HepG2 (cell line): ENCODE measurements around the gene NEURL2. TPM values are rescaled to one million over a fixed set of nuclear protein-coding genes. Genes with fewer than 3 reads are reported as not detected.

Experiments
- ATAC-seq: fragments of 200-7000 bp; cut with Tn5 transposase; 3 replicates; pipeline ENCODE4 v1.9.1; 2020; ENCODE audit warnings: mild to moderate bottlenecking, moderate library complexity
- BruUV-seq: library from RNA; stranded (reverse); fragments of 400-500 nt; replicated peaks from 2 replicates; lab custom pipeline; 2021; lab: Mats Ljungman, UMichigan
- CTCF ChIA-PET: fragments of 300-600 bp; formaldehyde crosslinking; extraction: SDS; loops from one replicate; lab custom pipeline; 2021; ENCODE audit warnings: low total read pairs, inconsistent platforms, low intra/inter-chr PET ratio; lab: Yijun Ruan, JAX
- POLR2A ChIA-PET: fragments of 350-600 bp; sonication (Branson Sonifier 250); formaldehyde crosslinking; loops from one replicate; lab custom pipeline; 2020; ENCODE audit warnings: antibody characterized with exemption, inconsistent platforms; lab: Yijun Ruan, JAX
- DNase-seq: peaks from one replicate; pipeline ENCODE4 v3.0.0-alpha.2; 2015; ENCODE audit warnings: low spot score
- FAIRE-seq: peaks from 3 replicates; lab custom pipeline; 2011; peaks lifted over from hg19 to GRCh38; lab: Jason Lieb, UNC
- H2AFZ ChIP-seq: one replicate; pipeline ENCODE4 v1.6.1; 2011; ENCODE audit warnings: low read length, inconsistent platforms
- H3K27ac ChIP-seq: fragments of 300-600 bp; 3 replicates; pipeline ENCODE4 v1.8.0; 2011; ENCODE audit warnings: mixed run types, mild to moderate bottlenecking, mixed read lengths, low read length, inconsistent platforms; ENCODE audit not compliant: insufficient read depth; ENCODE audit errors: extremely low read length
- H3K27me3 ChIP-seq, 2 experiments: fragments of 200-600 bp in 1 of 2; 2 replicates in 1 of 2; 3 replicates in 1 of 2; pipeline versions ENCODE4 v1.6.0 to v1.8.0; 2011; ENCODE audit warnings: low read length in 2 of 2, mild to moderate bottlenecking in 2 of 2, moderate library complexity in 2 of 2, inconsistent platforms in 1 of 2; ENCODE audit not compliant: insufficient read depth in 2 of 2, control insufficient read depth in 1 of 2
- H3K36me3 ChIP-seq, 2 experiments: fragments of 200-600 bp in 1 of 2; replicated peaks in 1 of 2; 2 replicates in 1 of 2; 3 replicates in 1 of 2; pipeline versions ENCODE4 v1.5.1 to v1.8.0; 2011; ENCODE audit warnings: low read length in 2 of 2, inconsistent platforms in 1 of 2; ENCODE audit not compliant: insufficient read depth in 2 of 2, control insufficient read depth in 1 of 2
- H3K4me1 ChIP-seq: 2 replicates; pipeline ENCODE4 v1.5.1; 2012; ENCODE audit warnings: low read length, inconsistent platforms; ENCODE audit not compliant: insufficient read depth
- H3K4me2 ChIP-seq: 2 replicates; pipeline ENCODE4 v1.6.0; 2011; ENCODE audit warnings: low read depth, low read length, inconsistent platforms
- H3K4me3 ChIP-seq, 3 experiments: fragments of 200-600 bp in 1 of 3; sonication (generic), shearing (Covaris generic) in 1 of 3; replicated peaks in 1 of 3; 2 replicates each; pipeline ENCODE4 v1.5.1; 2011 to 2016; ENCODE audit warnings: low read length in 3 of 3, inconsistent platforms in 2 of 3, low read depth in 2 of 3, mild to moderate bottlenecking in 2 of 3, control low read depth in 1 of 3, mixed read lengths in 1 of 3; ENCODE audit not compliant: insufficient read depth in 1 of 3
- H3K79me2 ChIP-seq: one replicate; pipeline ENCODE4 v1.6.1; 2011; ENCODE audit warnings: low read length, inconsistent platforms; ENCODE audit not compliant: insufficient read depth
- H3K9ac ChIP-seq: 2 replicates; pipeline ENCODE4 v1.6.0; 2011; ENCODE audit warnings: mild to moderate bottlenecking, low read depth, low read length, inconsistent platforms; ENCODE audit not compliant: insufficient read depth
- H3K9me3 ChIP-seq: 2 replicates; pipeline ENCODE4 v1.5.1; 2012; ENCODE audit warnings: mild to moderate bottlenecking, low read length
- H4K20me1 ChIP-seq: 2 replicates; pipeline ENCODE4 v1.6.0; 2011; ENCODE audit warnings: inconsistent platforms, mild to moderate bottlenecking, low read length, moderate library complexity; ENCODE audit not compliant: insufficient read depth
- AGO2 ChIP-seq: fragments of 200-400 bp; formaldehyde crosslinking; optimal IDR thresholded peaks from 2 replicates; pipeline ENCODE3; 2017; ENCODE audit warnings: mild to moderate bottlenecking, low read depth, low read length, moderate library complexity
- AHR ChIP-seq: IDR thresholded peaks from 2 replicates; pipeline ENCODE4 v1.6.1; 2018; ENCODE audit warnings: missing genetic modification reagents, missing compliant biosample characterization
- CEBPZ ChIP-seq: IDR thresholded peaks from 2 replicates; pipeline ENCODE4 v1.6.1; 2012; ENCODE audit warnings: low read length, improper control_type of control experiment
- CTCF ChIP-seq: sonication (generic); formaldehyde crosslinking; IDR thresholded peaks from 2 replicates; pipeline ENCODE4 v1.5.0; 2020; ENCODE audit warnings: mild to moderate bottlenecking, missing genetic modification reagents, moderate library complexity
- DDIT3 ChIP-seq: sonication (generic); formaldehyde crosslinking; IDR thresholded peaks from 2 replicates; pipeline ENCODE4 v1.4.0; 2020; ENCODE audit warnings: mild to moderate bottlenecking, missing genetic modification reagents
- FOXP4 ChIP-seq: sonication (generic); formaldehyde crosslinking; IDR thresholded peaks from 2 replicates; pipeline ENCODE4 v1.4.0; 2020; ENCODE audit warnings: missing genetic modification reagents
- SETDB1 ChIP-seq: sonication (generic); formaldehyde crosslinking; IDR thresholded peaks from 2 replicates; pipeline ENCODE4 v1.5.1; 2020; ENCODE audit warnings: missing genetic modification reagents, mild to moderate bottlenecking, borderline replicate concordance
- YEATS4 ChIP-seq: sonication (generic); formaldehyde crosslinking; IDR thresholded peaks from 2 replicates; pipeline ENCODE4 v1.4.0; 2020; ENCODE audit warnings: missing genetic modification reagents, borderline replicate concordance
- ZNF33A ChIP-seq: sonication (generic); formaldehyde crosslinking; IDR thresholded peaks from 2 replicates; pipeline ENCODE4 v1.5.1; 2020; ENCODE audit warnings: missing genetic modification reagents, mild to moderate bottlenecking, moderate library complexity, borderline replicate concordance
- ZNF552 ChIP-seq: sonication (generic); formaldehyde crosslinking; IDR thresholded peaks from 2 replicates; pipeline ENCODE4 v1.9.0; 2022; ENCODE audit warnings: missing genetic modification reagents, mild to moderate bottlenecking, borderline replicate concordance
- WGBS: methylation state at CpG from one replicate; pipeline ENCODE4 v1.1.6; 2017; ENCODE audit warnings: low lambda C conversion rate; 5-methylcytosine and 5-hydroxymethylcytosine counted together
- in situ Hi-C: cut with HindIII; loops from 2 replicates; pipeline ENCODE4 v1.10.0; 2017; ENCODE audit warnings: low pct_unique_long_range_greater_than_20kb; ENCODE audit not compliant: extremely low pct_ligation_motif_present
- intact Hi-C: fragments of 100-400 bp; cut with micrococcal nuclease; formaldehyde crosslinking; loops from one replicate; pipeline ENCODE4 v1.10.0; 2022; ENCODE audit not compliant: unreplicated experiment
- polyA plus RNA-seq, 8 experiments: library from polyadenylated mRNA; depleted of rRNA in 3 of 8; stranded (reverse) in 7 of 8; unstranded in 1 of 8; fragments of >200 nt; fragmentation: Illumina TruSeq in 4 of 8; extraction: Trizol in 4 of 8; gene quantifications; 2 replicates each; pipeline versions ENCODE4 v1.2.1 to v1.2.3, GENCODE V29; 2011 to 2016; ENCODE audit warnings: low read depth in 4 of 8, missing spikeins in 1 of 8, mixed read lengths in 1 of 8; ENCODE audit not compliant: insufficient read depth in 1 of 8
- total RNA-seq, 5 experiments: library from RNA; depleted of rRNA; stranded (reverse); fragments of >200 nt; fragmentation: Illumina TruSeq; extraction: Trizol; gene quantifications; 2 replicates each; pipeline ENCODE4 v1.2.3, GENCODE V29; 2016; ENCODE audit warnings: low read depth in 1 of 5
- TF ChIP-seq, protein P1 (sequence below): sonication (generic); formaldehyde crosslinking; IDR thresholded peaks from 2 replicates; pipeline ENCODE4 v1.8.0; 2022; ENCODE audit warnings: mild to moderate bottlenecking, missing genetic modification reagents; ENCODE audit not compliant: insufficient replicate concordance
- TF ChIP-seq, protein P2 (sequence below): sonication (generic); formaldehyde crosslinking; conservative IDR thresholded peaks from 2 replicates; pipeline ENCODE4 v1.8.1; 2023; ENCODE audit warnings: missing genetic modification reagents

Gene NEURL2
- total and polyA plus RNA-seq, 2 of the 13 experiments (the other 11 are each of a cell fraction or from before 2014, with no cell fraction given), result 7.2 to 9.7 TPM

DNA sequence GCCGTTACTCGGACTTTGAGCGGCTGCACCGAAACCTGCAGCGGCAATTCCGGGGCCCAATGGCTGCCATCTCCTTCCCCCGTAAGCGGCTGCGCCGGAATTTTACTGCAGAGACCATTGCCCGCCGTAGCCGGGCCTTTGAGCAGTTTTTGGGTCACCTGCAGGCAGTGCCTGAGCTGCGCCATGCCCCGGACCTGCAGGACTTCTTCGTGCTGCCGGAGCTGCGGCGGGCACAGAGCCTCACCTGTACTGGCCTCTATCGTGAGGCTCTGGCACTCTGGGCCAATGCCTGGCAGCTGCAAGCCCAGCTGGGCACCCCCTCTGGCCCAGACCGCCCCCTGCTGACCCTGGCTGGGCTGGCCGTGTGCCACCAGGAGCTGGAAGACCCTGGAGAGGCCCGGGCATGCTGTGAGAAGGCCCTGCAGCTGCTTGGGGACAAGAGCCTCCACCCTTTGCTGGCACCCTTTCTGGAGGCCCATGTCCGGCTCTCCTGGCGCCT, 50.3 kb downstream of the NEURL2 start:
- Histone ChIP-seq H4K20me1 (no peaks in the 10 kb centered on the region), H3K4me3 (no peak overlapping the region), H2AFZ (no peak overlapping the region), H3K27me3 (no peaks in the 10 kb centered on the region), H3K9ac (no peak overlapping the region), H3K4me1 (peaks cover 10% of the 10 kb centered on the region), H3K79me2 (no peaks in the 10 kb centered on the region), H3K4me2 (no peak overlapping the region), H3K36me3 (peaks cover 18 to 42% of the 10 kb centered on the region in 2 experiments), H3K9me3 (no peaks in the 10 kb centered on the region), H3K27ac (no peak overlapping the region)
- no TSS peak for BruUV-seq
- ChIA-PET POLR2A (interaction anchor here (0.9 to 2.7 kb wide), 10 partner anchors 7 to 129 kb away, joined by 3 to 12 read pairs (median 5); partner anchors contain the start of genes ACOT8, SNX21, ZSWIM1 and ZSWIM3), CTCF (no interaction called here)
- in situ Hi-C loops, result no loop called here
- intact Hi-C loops, result no loop called here
- peak; percentile 11; the same call in 2 of the 3 replicates for ATAC-seq
- no peak for DNase-seq
- no peak for FAIRE-seq
- WGBS, result 97% methylated on average over 16 of the region's 25 CpGs
- TF ChIP-seq YEATS4 (CRISPR knock-in tag) (no peak), ZNF552 (CRISPR knock-in tag) (no peak), DDIT3 (CRISPR knock-in tag) (no peak), SETDB1 (CRISPR knock-in tag) (no peak), CEBPZ (no peak), CTCF (CRISPR knock-in tag) (peak; percentile 29; the same call in 1 of the 2 replicates), AGO2 (peak; percentile 87), FOXP4 (CRISPR knock-in tag) (no peak), AHR (CRISPR knock-in tag) (no peak), ZNF33A (no peak)
- TF ChIP-seq, protein P1, sequence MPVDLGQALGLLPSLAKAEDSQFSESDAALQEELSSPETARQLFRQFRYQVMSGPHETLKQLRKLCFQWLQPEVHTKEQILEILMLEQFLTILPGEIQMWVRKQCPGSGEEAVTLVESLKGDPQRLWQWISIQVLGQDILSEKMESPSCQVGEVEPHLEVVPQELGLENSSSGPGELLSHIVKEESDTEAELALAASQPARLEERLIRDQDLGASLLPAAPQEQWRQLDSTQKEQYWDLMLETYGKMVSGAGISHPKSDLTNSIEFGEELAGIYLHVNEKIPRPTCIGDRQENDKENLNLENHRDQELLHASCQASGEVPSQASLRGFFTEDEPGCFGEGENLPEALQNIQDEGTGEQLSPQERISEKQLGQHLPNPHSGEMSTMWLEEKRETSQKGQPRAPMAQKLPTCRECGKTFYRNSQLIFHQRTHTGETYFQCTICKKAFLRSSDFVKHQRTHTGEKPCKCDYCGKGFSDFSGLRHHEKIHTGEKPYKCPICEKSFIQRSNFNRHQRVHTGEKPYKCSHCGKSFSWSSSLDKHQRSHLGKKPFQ, result no peak
- TF ChIP-seq, protein P2, sequence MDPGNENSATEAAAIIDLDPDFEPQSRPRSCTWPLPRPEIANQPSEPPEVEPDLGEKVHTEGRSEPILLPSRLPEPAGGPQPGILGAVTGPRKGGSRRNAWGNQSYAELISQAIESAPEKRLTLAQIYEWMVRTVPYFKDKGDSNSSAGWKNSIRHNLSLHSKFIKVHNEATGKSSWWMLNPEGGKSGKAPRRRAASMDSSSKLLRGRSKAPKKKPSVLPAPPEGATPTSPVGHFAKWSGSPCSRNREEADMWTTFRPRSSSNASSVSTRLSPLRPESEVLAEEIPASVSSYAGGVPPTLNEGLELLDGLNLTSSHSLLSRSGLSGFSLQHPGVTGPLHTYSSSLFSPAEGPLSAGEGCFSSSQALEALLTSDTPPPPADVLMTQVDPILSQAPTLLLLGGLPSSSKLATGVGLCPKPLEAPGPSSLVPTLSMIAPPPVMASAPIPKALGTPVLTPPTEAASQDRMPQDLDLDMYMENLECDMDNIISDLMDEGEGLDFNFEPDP (CRISPR knock-in tag), result no peak
